Epithelial cell of prostate (primary cell): ENCODE measurements around the gene DEPDC1B.
"Not testable (repeated sequence)": the region's sequence is repeated elsewhere in the genome, so short reads cannot be mapped to it uniquely, and the experiment has no call there.

ENCODE experiments used
- DNase-seq: peaks from one replicate; pipeline ENCODE4 v3.0.0-alpha.2; 2011; ENCODE audit warnings: low read depth, low spot score
- H3K27ac ChIP-seq: fragments of 450-650 bp; 2 replicates; pipeline ENCODE4 v1.5.1; 2017; ENCODE audit warnings: mild to moderate bottlenecking

Gene DEPDC1B

GRCh38 chr5:60701321-60701968 is 1.5 kb upstream of the DEPDC1B start:
- peak overlapping the region; percentile 77 for H3K27ac ChIP-seq
- DNase-seq = no peak

GRCh38 chr5:60700416-60700757 is 421 bp upstream of the DEPDC1B start:
- DNase-seq = no peak
- H3K27ac ChIP-seq = peak overlapping the region; percentile 77

GRCh38 chr5:60699288-60699608 is 718 bp downstream of the DEPDC1B start:
- DNase-seq = no peak
- peak overlapping the region; percentile 77 for H3K27ac ChIP-seq

GRCh38 chr5:60698336-60698735 is 1.6 kb downstream of the DEPDC1B start:
- H3K27ac ChIP-seq = no peak overlapping the region
- DNase-seq = no peak

GRCh38 chr5:60690326-60690725 is 9.6 kb downstream of the DEPDC1B start:
- no peak overlapping the region for H3K27ac ChIP-seq
- DNase-seq = no peak

GRCh38 chr5:60688980-60689379 is 11.0 kb downstream of the DEPDC1B start:
- no peak overlapping the region for H3K27ac ChIP-seq
- no peak for DNase-seq

GRCh38 chr5:60687927-60688720 is 11.8 kb downstream of the DEPDC1B start:
- H3K27ac ChIP-seq = no peak overlapping the region
- DNase-seq = no peak

GRCh38 chr5:60686157-60686556 is 13.8 kb downstream of the DEPDC1B start:
- no peak for DNase-seq
- peak overlapping the region; percentile 0 for H3K27ac ChIP-seq

- peak overlapping the region; percentile 0 for H3K27ac ChIP-seq
- no peak for DNase-seq
Measured at GRCh38 chr5:60685700-60686099, 14.3 kb downstream of the DEPDC1B start.

- H3K27ac ChIP-seq = no peak overlapping the region
- no peak for DNase-seq
Measured at GRCh38 chr5:60685028-60685427, 14.9 kb downstream of the DEPDC1B start.

- DNase-seq, H3K27ac ChIP-seq: not testable (repeated sequence)
Measured at GRCh38 chr5:60682007-60682406, 18.0 kb downstream of the DEPDC1B start.

GRCh38 chr5:60679816-60680215 is 20.1 kb downstream of the DEPDC1B start:
- H3K27ac ChIP-seq = no peak overlapping the region
- DNase-seq = no peak

GRCh38 chr5:60677850-60678664 is 21.9 kb downstream of the DEPDC1B start:
- H3K27ac ChIP-seq = no peak overlapping the region
- no peak for DNase-seq

GRCh38 chr5:60675286-60675685 is 24.7 kb downstream of the DEPDC1B start:
- no peak for DNase-seq
- no peak overlapping the region for H3K27ac ChIP-seq

GRCh38 chr5:60674251-60675069 is 25.5 kb downstream of the DEPDC1B start:
- no peak for DNase-seq
- no peak overlapping the region for H3K27ac ChIP-seq

- DNase-seq = no peak
Measured at GRCh38 chr5:60673334-60673733, 26.6 kb downstream of the DEPDC1B start.

GRCh38 chr5:60672693-60673264 is 27.2 kb downstream of the DEPDC1B start:
- H3K27ac ChIP-seq = no peak overlapping the region
- no peak for DNase-seq

More at GRCh38 chr5:60673334-60673733, 26.6 kb downstream of the DEPDC1B start:
- H3K27ac ChIP-seq = no peak overlapping the region

GRCh38 chr5:60671899-60672692 is 27.9 kb downstream of the DEPDC1B start:
- DNase-seq = no peak
- H3K27ac ChIP-seq = no peak overlapping the region

- H3K27ac ChIP-seq = no peak overlapping the region
- no peak for DNase-seq
Measured at GRCh38 chr5:60670749-60671148, 29.2 kb downstream of the DEPDC1B start.
